Panc1 (cell line): Measurements from ENCODE around the gene KATNIP. TPM values are rescaled to one million over a fixed set of nuclear protein-coding genes. Genes with fewer than 3 reads are reported as not detected.

Source experiments
- ATAC-seq: fragments of 200-7000 bp; cut with Tn5 transposase; 2 replicates; pipeline ENCODE4 v1.9.1; 2020; ENCODE audit warnings: mild to moderate bottlenecking, moderate library complexity
- BruUV-seq: library from RNA; stranded (reverse); fragments of 400-500 nt; replicated peaks from 2 replicates; lab custom pipeline; 2021; lab: Mats Ljungman, UMichigan
- CTCF ChIA-PET: fragments of 300-600 bp; sonication (Branson Sonifier 250); formaldehyde crosslinking; loops from one replicate; lab custom pipeline; 2022; ENCODE audit warnings: antibody characterized with exemption; lab: Charles Lee
- POLR2A ChIA-PET: fragments of 300-600 bp; sonication (Branson Sonifier 250); formaldehyde crosslinking; loops from one replicate; lab custom pipeline; 2022; ENCODE audit warnings: antibody characterized with exemption; lab: Charles Lee
- DNase-seq: peaks from one replicate; pipeline ENCODE4 v3.0.0-alpha.2; 2010; ENCODE audit warnings: low read depth, low spot score
- H3K27ac ChIP-seq: 2 replicates; pipeline ENCODE4 v1.5.1; 2011; ENCODE audit warnings: mild to moderate bottlenecking, low read length, inconsistent platforms
- H3K27me3 ChIP-seq: fragments of 200-500 bp; sonication (Bioruptor generic); 2 replicates; pipeline ENCODE4 v1.6.0; 2014; ENCODE audit warnings: low read length, inconsistent platforms; ENCODE audit not compliant: control insufficient read depth, insufficient read depth
- H3K36me3 ChIP-seq: fragments of 200-500 bp; sonication (Bioruptor generic); 2 replicates; pipeline ENCODE4 v1.5.1; 2014; ENCODE audit warnings: inconsistent platforms, mild to moderate bottlenecking, low read length, moderate library complexity; ENCODE audit not compliant: control insufficient read depth, insufficient read depth
- H3K4me1 ChIP-seq: 2 replicates; pipeline ENCODE4 v1.5.1; 2011; ENCODE audit warnings: inconsistent platforms, mild to moderate bottlenecking, low read length, moderate library complexity; ENCODE audit not compliant: control insufficient read depth, insufficient read depth
- H3K4me3 ChIP-seq, 2 experiments: 2 replicates each; pipeline ENCODE4 v1.5.1; 2011 to 2012; ENCODE audit warnings: low read depth in 2 of 2, low read length in 2 of 2, mild to moderate bottlenecking in 2 of 2, inconsistent platforms in 1 of 2, moderate library complexity in 1 of 2
- H3K9me3 ChIP-seq: fragments of 200-500 bp; sonication (Bioruptor generic); 2 replicates; pipeline ENCODE4 v1.5.1; 2014; ENCODE audit warnings: low read depth, mild to moderate bottlenecking, inconsistent platforms, low read length, moderate library complexity; ENCODE audit not compliant: control insufficient read depth, insufficient read depth
- CTCF ChIP-seq: fragments of 450-650 bp; IDR thresholded peaks from 2 replicates; pipeline ENCODE4 v1.5.1; 2017; ENCODE audit warnings: mild to moderate bottlenecking
- POLR2AphosphoS5 ChIP-seq: IDR thresholded peaks from 2 replicates; pipeline ENCODE4 v1.6.1; 2012; ENCODE audit warnings: mild to moderate bottlenecking, low read depth, low read length, moderate library complexity
- REST ChIP-seq, 2 experiments: IDR thresholded peaks; 2 replicates each; pipeline ENCODE4 v1.6.1; 2011 to 2012; ENCODE audit warnings: low read depth in 2 of 2, control low read depth in 1 of 2, low read length in 1 of 2, mild to moderate bottlenecking in 1 of 2, moderate library complexity in 1 of 2; ENCODE audit not compliant: insufficient read depth in 1 of 2
- SIN3A ChIP-seq: IDR thresholded peaks from 2 replicates; pipeline ENCODE4 v1.6.1; 2012; ENCODE audit warnings: low read depth, mild to moderate bottlenecking, low read length, moderate library complexity, borderline replicate concordance; ENCODE audit not compliant: insufficient read depth
- TCF7L2 ChIP-seq: IDR thresholded peaks from 2 replicates; pipeline ENCODE4 v1.6.1; 2011; ENCODE audit warnings: mild to moderate bottlenecking, low read depth, low read length, inconsistent platforms
- in situ Hi-C: cut with HindIII; loops from 2 replicates; pipeline ENCODE4 v1.10.0; 2016; ENCODE audit warnings: low sequenced_read_pairs, low pct_unique_long_range_greater_than_20kb
- intact Hi-C: fragments of 100-400 bp; cut with micrococcal nuclease; formaldehyde crosslinking; loops from one replicate; pipeline ENCODE4 v1.10.0; 2022; ENCODE audit not compliant: unreplicated experiment
- total RNA-seq: library from RNA; stranded (reverse); gene quantifications from one replicate; pipeline ENCODE4 v1.2.1, GENCODE V29; 2021; ENCODE audit not compliant: unreplicated experiment

KATNIP gene
- total RNA-seq, 1 experiment from 2014 or later: 36.7 TPM

- ATAC-seq (no peak), DNase-seq (no peak)
- Histone ChIP-seq H3K27me3 (no peaks in the 10 kb centered on the region), H3K4me3 (no peak overlapping the region), H3K4me1 (peaks cover 11% of the 10 kb centered on the region), H3K27ac (no peak overlapping the region), H3K36me3 (peaks cover 12% of the 10 kb centered on the region), H3K9me3 (no peaks in the 10 kb centered on the region)
- in situ Hi-C loops (no loop called here), intact Hi-C loops (no loop called here)
- no TSS peak for BruUV-seq
- TF ChIP-seq SIN3A (no peak), CTCF (no peak), TCF7L2 (no peak), REST (IDR thresholded peaks at IDR 0.05; ENCODE audit: insufficient read depth in 1 of 2, low read depth in 2 of 2, low read length in 1 of 2) (no peak), POLR2AphosphoS5 (no peak)
- ChIA-PET CTCF (no interaction called here), POLR2A (interaction anchor here (0.6 kb wide), 1 partner anchor 46 kb away, joined by 5 read pairs; no protein-coding TSS in a partner anchor)
Observed at GRCh38 chr16:27544671-27545070, 5.3 kb upstream of the KATNIP start.

- CTCF ChIA-PET: no interaction called here
- no peak for ATAC-seq
- DNase-seq: no peak
- Histone ChIP-seq H3K4me3 (no peak overlapping the region), H3K36me3 (peaks cover 7% of the 10 kb centered on the region; the same call in 1 of the 2 replicates), H3K9me3 (no peaks in the 10 kb centered on the region), H3K4me1 (peaks cover 17% of the 10 kb centered on the region), H3K27ac (no peak overlapping the region), H3K27me3 (no peaks in the 10 kb centered on the region)
- POLR2A ChIA-PET: no interaction called here
- in situ Hi-C loops: no loop called here
- no TSS peak for BruUV-seq
- TF ChIP-seq POLR2AphosphoS5: no peak
- intact Hi-C loops: no loop called here
Observed at GRCh38 chr16:27547134-27547533, 2.8 kb upstream of the KATNIP start.

- no peak overlapping the region for H3K4me3 ChIP-seq
- ATAC-seq (no peak), DNase-seq (no peak)
- BruUV-seq: no TSS peak
- H3K4me1 ChIP-seq: peaks cover 17% of the 10 kb centered on the region
- TF ChIP-seq TCF7L2: no peak
- no peak for TF ChIP-seq CTCF
- TF ChIP-seq SIN3A: no peak
- TF ChIP-seq REST (IDR thresholded peaks at IDR 0.05; ENCODE audit: insufficient read depth in 1 of 2, low read depth in 2 of 2, low read length in 1 of 2): no peak
- no peak for TF ChIP-seq POLR2AphosphoS5
- in situ Hi-C loops (no loop called here), intact Hi-C loops (no loop called here)
- peaks cover 7% of the 10 kb centered on the region; the same call in 1 of the 2 replicates for H3K36me3 ChIP-seq
- no peak overlapping the region; the same call in 1 of the 2 replicates for H3K27ac ChIP-seq
- ChIA-PET CTCF (no interaction called here), POLR2A (no interaction called here)
- no peaks in the 10 kb centered on the region for H3K27me3 ChIP-seq
- no peaks in the 10 kb centered on the region for H3K9me3 ChIP-seq
Observed at GRCh38 chr16:27547851-27548250, 2.1 kb upstream of the KATNIP start.
